ENCODE data around the gene PRKG1. TPM values are rescaled to one million over a fixed set of nuclear protein-coding genes. Genes with fewer than 3 reads are reported as not detected.

The PRKG1 gene
- total RNA-seq, 1 experiment from 2014 or later: 0.09 TPM

DNA sequence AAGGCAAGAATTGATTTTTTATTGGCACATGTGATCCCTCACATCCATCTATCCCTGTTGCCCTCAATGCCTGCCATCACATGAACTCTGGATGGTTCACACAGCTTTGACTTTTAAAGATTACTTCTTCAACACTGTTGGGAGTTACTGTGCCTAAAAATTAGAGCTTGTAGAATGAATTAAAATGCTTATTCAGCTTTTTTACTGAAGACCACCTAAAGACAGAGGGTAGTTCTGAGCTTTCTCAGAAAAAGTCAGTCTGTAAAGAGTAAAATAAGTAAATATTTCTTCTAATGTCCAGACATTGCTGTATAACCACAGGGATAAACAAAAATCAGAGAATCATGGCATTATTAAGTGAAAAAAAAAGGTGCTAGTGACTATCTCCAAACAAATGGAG, 718.4 kb downstream of the PRKG1 start:
- Mint-ChIP-seq H3K27ac (ENCODE audit: unreplicated experiment) (no peak overlapping the region), H3K36me3 (ENCODE audit: insufficient read depth, unreplicated experiment) (no peaks in the 10 kb centered on the region), H3K9me3 (ENCODE audit: unreplicated experiment) (peaks cover 25% of the 10 kb centered on the region), H3K27me3 (ENCODE audit: insufficient read depth, unreplicated experiment) (peaks cover 3% of the 10 kb centered on the region), H3K4me1 (ENCODE audit: low read depth, unreplicated experiment) (no peaks in the 10 kb centered on the region), H3K4me3 (ENCODE audit: unreplicated experiment) (no peak overlapping the region)
- no TSS peak for BruUV-seq (replicated peaks)
- intact Hi-C loops (cut with micrococcal nuclease; ENCODE audit: unreplicated experiment): no loop called here
- no peaks in the 10 kb centered on the region for H3K4me1 ChIP-seq
- no peak overlapping the region for H3K4me3 ChIP-seq (ENCODE audit: low read depth, low read length)
- H3K36me3 ChIP-seq (ENCODE audit: control insufficient read depth, insufficient read depth, low read length): no peaks in the 10 kb centered on the region
- ChIA-PET CTCF (no interaction called here), POLR2A (no interaction called here)
- no peak for DNase-seq
- no peak for TF ChIP-seq CTCF (IDR thresholded peaks at IDR 0.05; ENCODE audit: insufficient read depth in 1 of 2, low read depth in 1 of 2, low read length in 1 of 2, severe bottlenecking in 1 of 2, unreplicated experiment in 1 of 2)
- H3K27me3 ChIP-seq (replicated peaks; ENCODE audit: control insufficient read depth, insufficient read depth, low read length): no peaks in the 10 kb centered on the region
- 0 out of 2 replicates have a peak, but pooled peaks cover 17% of the 10 kb centered on the region for H3K9me3 ChIP-seq

DNA sequence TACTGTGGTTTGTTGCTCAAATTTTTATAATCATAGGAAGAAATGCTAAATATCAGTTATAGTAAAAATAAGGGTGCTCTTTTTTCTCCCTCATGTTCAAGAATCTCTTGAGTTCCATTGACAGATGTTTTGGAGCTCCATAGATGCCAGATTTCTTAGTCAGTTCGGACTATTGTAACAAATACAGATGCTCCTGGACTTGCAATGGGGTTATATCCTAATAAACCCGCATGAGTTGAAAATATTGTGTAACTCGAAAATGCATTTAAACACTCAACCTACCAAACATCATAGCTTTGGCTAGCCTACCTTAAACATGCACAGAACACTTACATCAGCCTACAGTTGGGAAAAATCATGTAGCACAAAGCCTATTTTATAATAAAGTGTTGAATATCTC, 725.8 kb downstream of the PRKG1 start:
- no peaks in the 10 kb centered on the region for H3K4me1 ChIP-seq
- no peak for TF ChIP-seq CTCF (IDR thresholded peaks at IDR 0.05; ENCODE audit: insufficient read depth in 1 of 2, low read depth in 1 of 2, low read length in 1 of 2, severe bottlenecking in 1 of 2, unreplicated experiment in 1 of 2)
- intact Hi-C loops (cut with micrococcal nuclease; ENCODE audit: unreplicated experiment): no loop called here
- ChIA-PET POLR2A (no interaction called here), CTCF (no interaction called here)
- Mint-ChIP-seq H3K36me3 (ENCODE audit: insufficient read depth, unreplicated experiment) (no peaks in the 10 kb centered on the region), H3K27me3 (ENCODE audit: insufficient read depth, unreplicated experiment) (no peaks in the 10 kb centered on the region), H3K9me3 (ENCODE audit: unreplicated experiment) (no peaks in the 10 kb centered on the region), H3K4me1 (ENCODE audit: low read depth, unreplicated experiment) (peaks cover 13% of the 10 kb centered on the region), H3K27ac (ENCODE audit: unreplicated experiment) (no peak overlapping the region), H3K4me3 (ENCODE audit: unreplicated experiment) (no peak overlapping the region)
- H3K9me3 ChIP-seq: no peaks in the 10 kb centered on the region
- DNase-seq: no peak
- no TSS peak for BruUV-seq (replicated peaks)
- no peaks in the 10 kb centered on the region for H3K36me3 ChIP-seq (ENCODE audit: control insufficient read depth, insufficient read depth, low read length)
- H3K27me3 ChIP-seq (replicated peaks; ENCODE audit: control insufficient read depth, insufficient read depth, low read length): no peaks in the 10 kb centered on the region
- H3K4me3 ChIP-seq (ENCODE audit: low read depth, low read length): no peak overlapping the region

- Mint-ChIP-seq H3K27me3 (ENCODE audit: insufficient read depth, unreplicated experiment) (no peaks in the 10 kb centered on the region), H3K4me1 (ENCODE audit: low read depth, unreplicated experiment) (peaks cover 13% of the 10 kb centered on the region), H3K36me3 (ENCODE audit: insufficient read depth, unreplicated experiment) (no peaks in the 10 kb centered on the region), H3K27ac (ENCODE audit: unreplicated experiment) (no peak overlapping the region), H3K9me3 (ENCODE audit: unreplicated experiment) (no peaks in the 10 kb centered on the region), H3K4me3 (ENCODE audit: unreplicated experiment) (no peak overlapping the region)
- no TSS peak for BruUV-seq (replicated peaks)
- intact Hi-C loops (cut with micrococcal nuclease; ENCODE audit: unreplicated experiment): no loop called here
- no peak for TF ChIP-seq CTCF (IDR thresholded peaks at IDR 0.05; ENCODE audit: insufficient read depth in 1 of 2, low read depth in 1 of 2, low read length in 1 of 2, severe bottlenecking in 1 of 2, unreplicated experiment in 1 of 2)
- Histone ChIP-seq H3K4me1 (no peaks in the 10 kb centered on the region), H3K9me3 (no peaks in the 10 kb centered on the region), H3K27me3 (replicated peaks; ENCODE audit: control insufficient read depth, insufficient read depth, low read length) (no peaks in the 10 kb centered on the region), H3K4me3 (ENCODE audit: low read depth, low read length) (no peak overlapping the region), H3K36me3 (ENCODE audit: control insufficient read depth, insufficient read depth, low read length) (no peaks in the 10 kb centered on the region)
- ChIA-PET CTCF (no interaction called here), POLR2A (no interaction called here)
- DNase-seq: no peak
These were observed 726.6 kb downstream of the PRKG1 start for GRCh38 chr10:51800725-51801424.

Data from Caco-2 (cell line).